ENCODE data around the gene SMIM43.

SMIM43 gene

DNA sequence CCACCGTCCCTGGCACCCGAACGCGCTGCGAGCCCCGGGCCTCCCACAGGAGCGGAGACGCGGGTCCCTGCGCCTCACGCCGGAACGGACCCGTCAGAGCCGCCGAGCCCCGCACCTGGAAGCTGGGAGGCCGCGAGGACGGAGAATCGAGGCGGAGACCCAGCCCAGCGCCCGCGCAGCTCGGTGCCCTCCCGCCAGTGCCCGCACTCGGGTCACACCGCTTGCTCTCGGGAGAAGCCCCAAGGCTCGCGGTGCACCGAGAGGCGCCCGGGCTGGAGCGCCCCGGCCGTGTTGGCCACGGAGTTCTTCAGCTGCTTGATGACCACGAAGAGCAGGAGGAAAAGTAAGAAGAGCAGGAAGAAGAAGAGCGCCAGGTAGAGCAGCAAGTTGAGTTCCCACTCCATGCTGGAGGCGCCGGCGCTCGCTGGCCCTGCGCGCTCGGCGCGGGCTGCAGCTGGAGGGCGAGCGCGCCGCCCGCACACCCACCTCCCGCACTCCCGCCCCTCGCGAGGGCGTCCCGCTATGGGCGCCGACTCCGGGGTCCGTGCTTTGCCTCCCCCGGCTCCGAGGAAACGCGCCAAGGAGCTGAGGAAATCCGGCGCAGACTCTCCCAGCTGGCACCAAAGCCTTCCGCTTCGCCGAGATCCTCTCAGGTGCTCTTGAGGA, at the start of gene SMIM43:
TSS of gene SMIM43 (minus strand) at position 463 of the 666 bp plus-strand sequence. CDS start at position 404, 59 bp downstream.
- DNase-seq (ENCODE audit: extremely low read depth in 1 of 2, low read depth in 1 of 2): no peak

DNA sequence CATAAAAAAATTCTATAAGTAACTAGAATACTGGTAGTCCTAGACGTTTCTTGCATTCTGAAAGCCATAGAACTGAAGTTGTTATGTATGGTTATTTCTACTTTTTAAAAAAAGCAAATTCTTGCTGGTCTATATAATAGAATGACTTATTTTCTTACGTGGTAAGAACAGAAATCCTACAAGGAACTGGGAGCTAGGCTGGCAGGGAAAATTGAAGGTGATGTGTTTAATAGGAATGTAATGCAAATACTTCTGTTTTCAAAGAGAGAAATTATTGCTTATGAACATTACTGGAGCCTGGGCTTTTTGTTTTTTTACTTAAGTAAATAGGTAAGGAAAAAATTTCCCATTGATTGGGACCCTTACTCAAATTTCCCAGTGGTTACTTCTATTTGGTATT, 49.8 kb upstream of the SMIM43 start:
- DNase-seq (ENCODE audit: extremely low read depth in 1 of 2, low read depth in 1 of 2): no peak

GRCh38 chr4:121811122-121811521, 46.2 kb upstream of the SMIM43 start:
- DNase-seq (ENCODE audit: extremely low read depth in 1 of 2, low read depth in 1 of 2): no peak

DNA sequence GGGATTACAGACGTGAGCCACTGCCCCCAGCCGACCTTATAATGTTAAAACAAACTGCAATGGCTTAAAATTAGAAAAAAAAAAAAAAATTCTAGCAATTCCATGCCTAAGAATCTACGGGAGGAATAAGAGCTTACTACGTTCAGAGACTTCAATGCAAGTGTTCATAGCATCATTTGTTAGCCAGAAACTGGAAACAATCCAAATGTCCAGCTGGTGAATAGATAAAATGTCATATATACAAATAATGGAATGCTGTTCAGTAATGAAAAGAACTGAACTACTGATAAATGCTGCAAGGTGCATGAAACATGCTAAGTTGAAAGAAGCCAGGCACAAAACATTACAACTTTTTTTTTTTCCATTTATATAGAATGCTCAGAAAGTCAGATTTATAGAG, 41.4 kb upstream of the SMIM43 start:
- no peak for DNase-seq (ENCODE audit: extremely low read depth in 1 of 2, low read depth in 1 of 2)

DNA sequence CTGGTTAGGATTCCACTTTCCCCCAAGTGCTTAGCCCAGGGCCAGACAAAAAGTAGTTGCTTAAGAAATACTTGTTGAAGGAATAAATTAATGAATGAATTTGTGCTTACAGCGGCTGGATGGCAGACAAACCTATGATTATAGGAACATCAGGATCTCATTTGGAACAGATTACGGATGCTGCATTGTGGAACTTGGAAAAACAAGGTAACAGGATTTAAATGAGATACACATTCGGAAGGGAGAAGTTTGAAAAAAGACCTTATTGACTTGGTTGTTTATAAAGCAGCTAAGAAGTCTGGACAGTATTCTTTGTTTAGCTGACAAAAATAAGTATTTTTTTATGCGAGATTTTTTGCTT, 36.7 kb upstream of the SMIM43 start:
- no peak for DNase-seq (ENCODE audit: extremely low read depth in 1 of 2, low read depth in 1 of 2)

- peak; percentile 92 to 93 for DNase-seq (ENCODE audit: extremely low read depth in 1 of 2, low read depth in 1 of 2)
Measured at GRCh38 chr4:121800961-121801714, 36.2 kb upstream of the SMIM43 start, which contains the start of gene EXOSC9. EXOSC9 (plus strand) TSS chr4:121801323; CDS start chr4:121801425, 102 bp downstream.

DNA sequence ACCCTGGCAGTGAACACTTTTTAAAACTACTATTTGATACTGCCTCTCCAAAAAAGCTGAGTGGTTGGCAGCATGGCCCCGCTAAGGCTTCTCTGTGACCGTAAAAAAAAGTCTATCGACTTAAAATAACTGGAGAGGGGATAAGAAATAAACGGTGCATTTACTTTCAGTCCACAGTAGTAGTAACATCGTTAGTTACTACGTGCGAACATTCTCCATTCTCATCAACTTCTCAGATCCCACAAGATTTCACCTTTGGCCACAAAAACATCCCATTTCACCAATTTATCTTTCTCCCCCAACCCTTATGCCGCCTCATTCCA, 35.6 kb upstream of the SMIM43 start:
- no peak for DNase-seq (ENCODE audit: extremely low read depth in 1 of 2, low read depth in 1 of 2)

- no peak for DNase-seq (ENCODE audit: extremely low read depth in 1 of 2, low read depth in 1 of 2)
Measured at GRCh38 chr4:121799867-121800501, 35.0 kb upstream of the SMIM43 start.

GRCh38 chr4:121799208-121799823, 34.4 kb upstream of the SMIM43 start:
- DNase-seq (ENCODE audit: extremely low read depth in 1 of 2, low read depth in 1 of 2): no peak

GRCh38 chr4:121796283-121796682, 31.3 kb upstream of the SMIM43 start:
- no peak for DNase-seq (ENCODE audit: extremely low read depth in 1 of 2, low read depth in 1 of 2)

- no peak for DNase-seq (ENCODE audit: extremely low read depth in 1 of 2, low read depth in 1 of 2)
Measured at GRCh38 chr4:121794505-121795188, 29.7 kb upstream of the SMIM43 start.

DNA sequence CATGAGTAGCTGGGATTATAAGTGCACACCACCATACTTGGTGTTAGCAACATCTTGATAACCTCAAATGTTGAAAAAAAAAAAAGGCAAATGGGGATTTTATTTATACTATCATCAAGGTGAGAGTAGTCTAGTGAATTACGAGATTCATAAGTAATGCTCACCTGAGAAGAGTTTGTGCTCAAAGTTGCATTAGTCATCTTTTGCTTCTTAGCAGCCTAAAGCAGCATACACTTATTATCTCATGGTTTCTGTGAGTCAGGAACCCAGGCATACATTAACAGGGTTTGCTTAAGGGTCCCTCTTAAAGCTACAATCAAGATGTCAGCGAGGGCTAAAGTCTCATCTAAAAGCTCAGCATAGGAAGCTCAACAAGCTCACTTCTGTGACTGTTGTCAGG, 28.0 kb upstream of the SMIM43 start:
- no peak for DNase-seq (ENCODE audit: extremely low read depth in 1 of 2, low read depth in 1 of 2)

DNA sequence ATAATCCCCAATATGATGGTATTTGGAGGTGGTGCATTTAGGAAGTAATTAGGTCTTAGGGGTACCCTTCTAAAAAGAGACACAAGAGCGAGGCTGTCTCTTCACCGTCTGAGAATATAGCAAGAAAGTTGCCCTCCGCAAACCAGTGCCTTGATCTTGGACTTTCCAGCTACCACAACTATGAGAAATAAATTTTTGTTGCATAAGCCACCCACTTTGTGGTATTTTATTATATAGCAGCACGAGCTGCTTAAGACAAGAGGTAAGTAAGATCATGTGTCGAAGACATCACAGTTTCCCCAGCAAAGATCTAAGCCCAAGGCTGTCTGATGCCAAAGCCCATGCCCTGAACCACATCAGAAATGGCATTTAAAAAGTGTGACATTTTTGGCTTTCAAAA, 26.5 kb upstream of the SMIM43 start:
- no peak for DNase-seq (ENCODE audit: extremely low read depth in 1 of 2, low read depth in 1 of 2)

DNA sequence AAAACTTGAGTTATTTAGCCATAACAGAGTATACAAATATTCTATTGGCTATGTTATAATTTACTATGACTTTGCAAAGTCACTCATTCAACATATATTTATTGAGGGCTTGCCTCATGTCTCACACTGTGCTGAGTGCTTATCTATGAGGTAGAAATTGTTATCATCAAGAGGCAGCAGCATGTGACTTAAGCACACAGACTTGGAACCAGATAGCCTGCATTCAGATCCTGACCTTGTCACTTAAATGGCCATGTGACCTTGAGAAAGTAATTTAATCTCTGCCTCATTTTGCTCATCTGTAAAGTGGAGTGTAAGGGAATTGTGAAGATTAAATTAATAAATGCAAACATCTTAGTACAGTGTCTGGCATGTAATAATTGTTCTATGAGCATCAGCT, 26.0 kb upstream of the SMIM43 start:
- DNase-seq (ENCODE audit: extremely low read depth in 1 of 2, low read depth in 1 of 2): no peak

GRCh38 chr4:121789960-121790829, 25.2 kb upstream of the SMIM43 start:
- DNase-seq (ENCODE audit: extremely low read depth in 1 of 2, low read depth in 1 of 2): no peak

- no peak for DNase-seq (ENCODE audit: extremely low read depth in 1 of 2, low read depth in 1 of 2)
Measured at GRCh38 chr4:121789455-121789854, 24.5 kb upstream of the SMIM43 start.

DNA sequence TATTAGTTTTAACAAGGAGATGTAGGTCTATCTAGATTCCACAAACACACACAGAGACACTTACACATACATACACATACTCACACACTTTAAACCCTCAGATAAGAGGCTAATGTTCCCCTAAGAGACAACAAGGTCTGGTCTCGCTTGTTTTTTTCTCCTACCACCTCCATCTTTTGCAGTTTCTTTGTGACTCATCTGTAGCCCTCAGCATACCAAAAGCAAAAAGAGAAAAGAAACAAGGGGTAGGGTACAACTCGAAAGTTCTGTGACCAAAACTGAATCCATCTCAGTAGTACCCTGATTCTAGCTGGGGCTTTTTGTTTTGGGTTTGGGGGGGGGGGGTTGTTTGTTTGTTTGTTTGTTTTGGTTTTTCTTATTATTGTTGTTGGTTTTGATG, 23.9 kb upstream of the SMIM43 start:
- DNase-seq (ENCODE audit: extremely low read depth in 1 of 2, low read depth in 1 of 2): no peak

DNA sequence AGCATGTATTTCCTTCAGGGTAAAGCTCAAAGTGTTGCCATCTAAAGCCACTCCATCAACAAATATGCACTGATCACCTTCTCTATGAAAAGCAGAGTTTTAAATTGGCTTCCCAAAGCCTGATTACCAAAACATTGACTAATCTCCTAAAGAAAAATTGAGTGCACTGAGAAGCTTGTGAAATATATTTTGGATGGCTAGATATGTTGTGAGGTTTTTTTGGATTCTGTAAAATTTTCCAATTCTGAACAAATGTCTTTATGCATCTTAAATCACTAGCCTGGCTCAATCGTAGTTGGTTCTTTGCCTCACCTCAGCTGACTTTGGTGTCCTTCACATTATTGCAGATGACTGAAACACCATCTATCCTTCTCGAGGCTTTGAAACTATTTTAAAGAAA, 21.3 kb upstream of the SMIM43 start:
- DNase-seq (ENCODE audit: extremely low read depth in 1 of 2, low read depth in 1 of 2): no peak

DNA sequence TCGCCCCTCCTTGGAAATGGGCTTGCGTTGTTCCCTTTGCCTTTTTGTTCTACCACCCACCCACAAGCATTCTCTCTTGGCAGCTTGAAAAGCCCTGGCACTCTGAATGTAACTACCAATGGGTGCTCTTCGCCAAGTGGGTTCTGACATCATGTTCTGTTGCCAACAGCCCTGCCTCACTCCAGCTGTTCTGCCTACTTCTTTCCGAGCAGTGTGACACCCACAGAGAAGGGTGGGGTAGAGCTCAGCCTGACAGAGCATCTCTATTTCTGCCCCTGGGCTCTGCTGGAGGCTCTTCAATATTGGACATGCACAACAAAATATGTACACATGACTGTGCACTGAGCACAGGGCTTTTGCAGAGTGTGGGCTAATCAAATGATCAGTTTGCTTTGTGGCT, 20.5 kb upstream of the SMIM43 start:
- no peak for DNase-seq (ENCODE audit: extremely low read depth in 1 of 2, low read depth in 1 of 2)

DNA sequence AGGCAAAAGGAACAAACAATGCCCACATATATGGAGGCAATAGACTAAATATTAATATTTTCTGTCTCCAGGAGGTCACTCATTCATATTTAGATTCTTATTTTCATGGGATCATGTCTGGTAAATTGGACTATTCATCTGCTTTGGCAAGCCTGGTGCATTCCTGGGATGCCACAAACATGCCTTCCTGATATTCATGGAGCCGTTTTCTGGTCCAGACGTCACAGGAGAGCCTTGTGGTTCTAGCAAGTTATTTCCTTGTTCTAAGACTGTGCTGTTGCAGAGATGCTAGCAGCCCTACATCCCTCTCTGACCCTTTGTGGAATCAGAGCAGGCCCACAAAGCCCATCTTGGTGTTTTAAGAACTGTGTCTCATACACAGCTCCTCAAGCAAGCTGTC, 20.0 kb upstream of the SMIM43 start:
- DNase-seq (ENCODE audit: extremely low read depth in 1 of 2, low read depth in 1 of 2): no peak

All from activated CD8-positive, alpha-beta memory T cell treated with anti-CD3 and anti-CD28 coated beads for 1 hour (primary cell).